ENCODE measurements around the gene SSBP4. TPM values are rescaled to one million over a fixed set of nuclear protein-coding genes. Genes with fewer than 3 reads are reported as not detected.

The SSBP4 gene
- total and polyA plus RNA-seq, 9 of the 15 experiments (the other 6 are each of a cell fraction or from before 2014, with no cell fraction given) = 1.1 to 189 (median 39.0) TPM

DNA sequence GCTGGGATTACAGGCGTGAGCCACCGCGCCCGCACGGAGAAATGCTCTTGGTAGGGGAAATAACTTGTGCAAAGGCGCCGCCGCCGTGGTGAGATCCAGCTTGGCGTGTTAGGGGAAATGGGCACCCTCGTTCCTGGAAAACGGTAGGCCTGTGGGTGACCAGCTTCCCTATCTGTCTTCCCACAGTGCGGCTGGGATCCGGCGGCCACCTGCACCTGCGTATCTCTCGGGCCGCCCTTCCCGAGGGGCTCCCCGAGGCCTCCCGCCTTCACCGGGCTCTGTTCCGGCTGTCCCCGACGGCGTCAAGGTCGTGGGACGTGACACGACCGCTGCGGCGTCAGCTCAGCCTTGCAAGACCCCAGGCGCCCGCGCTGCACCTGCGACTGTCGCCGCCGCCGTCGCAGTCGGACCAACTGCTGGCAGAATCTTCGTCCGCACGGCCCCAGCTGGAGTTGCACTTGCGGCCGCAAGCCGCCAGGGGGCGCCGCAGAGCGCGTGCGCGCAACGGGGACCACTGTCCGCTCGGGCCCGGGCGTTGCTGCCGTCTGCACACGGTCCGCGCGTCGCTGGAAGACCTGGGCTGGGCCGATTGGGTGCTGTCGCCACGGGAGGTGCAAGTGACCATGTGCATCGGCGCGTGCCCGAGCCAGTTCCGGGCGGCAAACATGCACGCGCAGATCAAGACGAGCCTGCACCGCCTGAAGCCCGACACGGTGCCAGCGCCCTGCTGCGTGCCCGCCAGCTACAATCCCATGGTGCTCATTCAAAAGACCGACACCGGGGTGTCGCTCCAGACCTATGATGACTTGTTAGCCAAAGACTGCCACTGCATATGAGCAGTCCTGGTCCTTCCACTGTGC lies 30.9 kb upstream of the SSBP4 start (continued):
- TF ChIP-seq, protein P1, sequence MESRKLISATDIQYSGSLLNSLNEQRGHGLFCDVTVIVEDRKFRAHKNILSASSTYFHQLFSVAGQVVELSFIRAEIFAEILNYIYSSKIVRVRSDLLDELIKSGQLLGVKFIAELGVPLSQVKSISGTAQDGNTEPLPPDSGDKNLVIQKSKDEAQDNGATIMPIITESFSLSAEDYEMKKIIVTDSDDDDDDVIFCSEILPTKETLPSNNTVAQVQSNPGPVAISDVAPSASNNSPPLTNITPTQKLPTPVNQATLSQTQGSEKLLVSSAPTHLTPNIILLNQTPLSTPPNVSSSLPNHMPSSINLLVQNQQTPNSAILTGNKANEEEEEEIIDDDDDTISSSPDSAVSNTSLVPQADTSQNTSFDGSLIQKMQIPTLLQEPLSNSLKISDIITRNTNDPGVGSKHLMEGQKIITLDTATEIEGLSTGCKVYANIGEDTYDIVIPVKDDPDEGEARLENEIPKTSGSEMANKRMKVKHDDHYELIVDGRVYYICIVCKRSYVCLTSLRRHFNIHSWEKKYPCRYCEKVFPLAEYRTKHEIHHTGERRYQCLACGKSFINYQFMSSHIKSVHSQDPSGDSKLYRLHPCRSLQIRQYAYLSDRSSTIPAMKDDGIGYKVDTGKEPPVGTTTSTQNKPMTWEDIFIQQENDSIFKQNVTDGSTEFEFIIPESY (CRISPR knock-in tag; IDR thresholded peaks at IDR 0.05) = peak; percentile 94
- TF ChIP-seq, protein P2, sequence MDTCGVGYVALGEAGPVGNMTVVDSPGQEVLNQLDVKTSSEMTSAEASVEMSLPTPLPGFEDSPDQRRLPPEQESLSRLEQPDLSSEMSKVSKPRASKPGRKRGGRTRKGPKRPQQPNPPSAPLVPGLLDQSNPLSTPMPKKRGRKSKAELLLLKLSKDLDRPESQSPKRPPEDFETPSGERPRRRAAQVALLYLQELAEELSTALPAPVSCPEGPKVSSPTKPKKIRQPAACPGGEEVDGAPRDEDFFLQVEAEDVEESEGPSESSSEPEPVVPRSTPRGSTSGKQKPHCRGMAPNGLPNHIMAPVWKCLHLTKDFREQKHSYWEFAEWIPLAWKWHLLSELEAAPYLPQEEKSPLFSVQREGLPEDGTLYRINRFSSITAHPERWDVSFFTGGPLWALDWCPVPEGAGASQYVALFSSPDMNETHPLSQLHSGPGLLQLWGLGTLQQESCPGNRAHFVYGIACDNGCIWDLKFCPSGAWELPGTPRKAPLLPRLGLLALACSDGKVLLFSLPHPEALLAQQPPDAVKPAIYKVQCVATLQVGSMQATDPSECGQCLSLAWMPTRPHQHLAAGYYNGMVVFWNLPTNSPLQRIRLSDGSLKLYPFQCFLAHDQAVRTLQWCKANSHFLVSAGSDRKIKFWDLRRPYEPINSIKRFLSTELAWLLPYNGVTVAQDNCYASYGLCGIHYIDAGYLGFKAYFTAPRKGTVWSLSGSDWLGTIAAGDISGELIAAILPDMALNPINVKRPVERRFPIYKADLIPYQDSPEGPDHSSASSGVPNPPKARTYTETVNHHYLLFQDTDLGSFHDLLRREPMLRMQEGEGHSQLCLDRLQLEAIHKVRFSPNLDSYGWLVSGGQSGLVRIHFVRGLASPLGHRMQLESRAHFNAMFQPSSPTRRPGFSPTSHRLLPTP (IDR thresholded peaks at IDR 0.05; ENCODE audit: borderline replicate concordance, extremely low read depth, insufficient read length) = no peak
- 0 out of 2 replicates have a peak, but pooled peaks have one; percentile 10 for TF ChIP-seq SMAD3 (CRISPR knock-in tag; conservative IDR thresholded peaks at IDR 0.05)
- TF ChIP-seq HNRNPUL1 (IDR thresholded peaks at IDR 0.05; ENCODE audit: low read length) = no peak
- TF ChIP-seq GATA2 (CRISPR knock-in tag; IDR thresholded peaks at IDR 0.05) = no peak
- TF ChIP-seq, protein P3, sequence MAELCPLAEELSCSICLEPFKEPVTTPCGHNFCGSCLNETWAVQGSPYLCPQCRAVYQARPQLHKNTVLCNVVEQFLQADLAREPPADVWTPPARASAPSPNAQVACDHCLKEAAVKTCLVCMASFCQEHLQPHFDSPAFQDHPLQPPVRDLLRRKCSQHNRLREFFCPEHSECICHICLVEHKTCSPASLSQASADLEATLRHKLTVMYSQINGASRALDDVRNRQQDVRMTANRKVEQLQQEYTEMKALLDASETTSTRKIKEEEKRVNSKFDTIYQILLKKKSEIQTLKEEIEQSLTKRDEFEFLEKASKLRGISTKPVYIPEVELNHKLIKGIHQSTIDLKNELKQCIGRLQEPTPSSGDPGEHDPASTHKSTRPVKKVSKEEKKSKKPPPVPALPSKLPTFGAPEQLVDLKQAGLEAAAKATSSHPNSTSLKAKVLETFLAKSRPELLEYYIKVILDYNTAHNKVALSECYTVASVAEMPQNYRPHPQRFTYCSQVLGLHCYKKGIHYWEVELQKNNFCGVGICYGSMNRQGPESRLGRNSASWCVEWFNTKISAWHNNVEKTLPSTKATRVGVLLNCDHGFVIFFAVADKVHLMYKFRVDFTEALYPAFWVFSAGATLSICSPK (IDR thresholded peaks at IDR 0.05; ENCODE audit: borderline replicate concordance) = no peak
- TF ChIP-seq, protein P4, sequence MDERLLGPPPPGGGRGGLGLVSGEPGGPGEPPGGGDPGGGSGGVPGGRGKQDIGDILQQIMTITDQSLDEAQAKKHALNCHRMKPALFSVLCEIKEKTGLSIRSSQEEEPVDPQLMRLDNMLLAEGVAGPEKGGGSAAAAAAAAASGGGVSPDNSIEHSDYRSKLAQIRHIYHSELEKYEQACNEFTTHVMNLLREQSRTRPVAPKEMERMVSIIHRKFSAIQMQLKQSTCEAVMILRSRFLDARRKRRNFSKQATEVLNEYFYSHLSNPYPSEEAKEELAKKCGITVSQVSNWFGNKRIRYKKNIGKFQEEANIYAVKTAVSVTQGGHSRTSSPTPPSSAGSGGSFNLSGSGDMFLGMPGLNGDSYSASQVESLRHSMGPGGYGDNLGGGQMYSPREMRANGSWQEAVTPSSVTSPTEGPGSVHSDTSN (CRISPR knock-in tag; IDR thresholded peaks at IDR 0.05; ENCODE audit: low read depth) = no peak
- TF ChIP-seq, protein P4 (tag; conservative IDR thresholded peaks at IDR 0.05; ENCODE audit: low read depth) = no peak
- TF ChIP-seq RBBP5 (IDR thresholded peaks at IDR 0.05; ENCODE audit: borderline replicate concordance, insufficient read depth, low read length, poor library complexity, severe bottlenecking) = peak; percentile 69
- peak; percentile 97 for TF ChIP-seq POLR2G (IDR thresholded peaks at IDR 0.05; ENCODE audit: low read depth, low read length)
- TF ChIP-seq ZNF507 (tag; conservative IDR thresholded peaks at IDR 0.05) = no peak
- peak; percentile 95; the same call in 1 of the 2 replicates for TF ChIP-seq MTA3 (IDR thresholded peaks at IDR 0.05; ENCODE audit: borderline replicate concordance)
- TF ChIP-seq TEAD1 (CRISPR knock-in tag; IDR thresholded peaks at IDR 0.05) = peak; percentile 71 to 94
- TF ChIP-seq, protein P5, sequence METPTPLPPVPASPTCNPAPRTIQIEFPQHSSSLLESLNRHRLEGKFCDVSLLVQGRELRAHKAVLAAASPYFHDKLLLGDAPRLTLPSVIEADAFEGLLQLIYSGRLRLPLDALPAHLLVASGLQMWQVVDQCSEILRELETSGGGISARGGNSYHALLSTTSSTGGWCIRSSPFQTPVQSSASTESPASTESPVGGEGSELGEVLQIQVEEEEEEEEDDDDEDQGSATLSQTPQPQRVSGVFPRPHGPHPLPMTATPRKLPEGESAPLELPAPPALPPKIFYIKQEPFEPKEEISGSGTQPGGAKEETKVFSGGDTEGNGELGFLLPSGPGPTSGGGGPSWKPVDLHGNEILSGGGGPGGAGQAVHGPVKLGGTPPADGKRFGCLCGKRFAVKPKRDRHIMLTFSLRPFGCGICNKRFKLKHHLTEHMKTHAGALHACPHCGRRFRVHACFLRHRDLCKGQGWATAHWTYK (CRISPR knock-in tag; IDR thresholded peaks at IDR 0.05) = peak; percentile 3; the same call in 1 of the 2 replicates
- no peak for TF ChIP-seq SRSF7 (optimal IDR thresholded peaks at IDR 0.05; ENCODE audit: low read depth, low read length)

All from K562 (cell line).